K562 (cell line): ENCODE measurements around the gene PIMREG. TPM values are rescaled to one million over a fixed set of nuclear protein-coding genes. Genes with fewer than 3 reads are reported as not detected.

Source experiments
- ATF2 ChIP-seq: sonication (generic); formaldehyde crosslinking; IDR thresholded peaks from 2 replicates; pipeline ENCODE4 v1.8.1; 2022; ENCODE audit warnings: missing genetic modification reagents
- DNMT1 ChIP-seq: fragments of 450-650 bp; IDR thresholded peaks from 2 replicates; pipeline ENCODE4 v1.6.1; 2016; ENCODE audit warnings: antibody characterized with exemption, mild to moderate bottlenecking
- GABPA ChIP-seq: fragments of 200-800 bp; sonication (Bioruptor generic); conservative IDR thresholded peaks from 2 replicates; pipeline ENCODE4 v1.6.1; 2016; ENCODE audit warnings: low read depth, missing genetic modification characterization, missing compliant biosample characterization
- NR2C2 ChIP-seq, 2 experiments: fragments of 200-800 bp in 1 of 2; sonication (Bioruptor generic) in 1 of 2; sonication (generic) in 1 of 2; formaldehyde crosslinking in 1 of 2; IDR thresholded peaks; 2 replicates each; pipeline versions ENCODE4 v1.6.1 to v1.8.0; 2016 to 2022; ENCODE audit warnings: mild to moderate bottlenecking in 1 of 2, missing compliant biosample characterization in 1 of 2, missing genetic modification characterization in 1 of 2, missing genetic modification reagents in 1 of 2
- PBX2 ChIP-seq, 2 experiments: IDR thresholded peaks in 1 of 2; conservative IDR thresholded peaks in 1 of 2; 2 replicates each; pipeline ENCODE4 v1.6.1; 2016; ENCODE audit warnings: low read depth in 2 of 2, mild to moderate bottlenecking in 1 of 2, missing compliant biosample characterization in 1 of 2, missing genetic modification characterization in 1 of 2, moderate library complexity in 1 of 2
- STAT5A ChIP-seq: IDR thresholded peaks from 2 replicates; pipeline ENCODE4 v1.6.1; 2012; ENCODE audit warnings: low read length, inconsistent platforms, borderline replicate concordance
- ZBTB40 ChIP-seq, 2 experiments: fragments of 450-650 bp in 1 of 2; sonication (generic) in 1 of 2; formaldehyde crosslinking in 1 of 2; IDR thresholded peaks; 2 replicates each; pipeline versions ENCODE4 v1.7.1 to v1.9.0; 2016 to 2022; ENCODE audit warnings: inconsistent platforms in 1 of 2, mild to moderate bottlenecking in 1 of 2, missing genetic modification reagents in 1 of 2
- ZFP1 ChIP-seq: fragments of 450-650 bp; formaldehyde crosslinking; IDR thresholded peaks from 2 replicates; pipeline ENCODE4 v1.4.0; 2020; ENCODE audit warnings: mild to moderate bottlenecking, mixed read lengths
- polyA plus RNA-seq, 8 experiments: library from polyadenylated mRNA; depleted of rRNA in 4 of 8; stranded (reverse) in 5 of 8; unstranded in 3 of 8; fragments of >200 nt; fragmentation: Nextera tagmentation in 2 of 8; fragmentation: Illumina TruSeq in 1 of 8; extraction: Ambion mirVana in 2 of 8; extraction: Trizol in 1 of 8; gene quantifications; 2 replicates each; pipeline versions ENCODE4 v1.2.1 to v1.2.3, GENCODE V29; 2011 to 2014; ENCODE audit warnings: inconsistent platforms in 1 of 8, missing spikeins in 1 of 8
- total RNA-seq, 7 experiments: library from RNA; depleted of rRNA in 6 of 7; stranded (reverse); fragments of >200 nt in 6 of 7; fragmentation: Illumina TruSeq in 2 of 7; extraction: Trizol in 2 of 7; gene quantifications; 2 replicates each; pipeline versions ENCODE4 v1.2.1 to v1.2.3, GENCODE V29; 2011 to 2021; ENCODE audit warnings: low replicate concordance in 1 of 7

Gene PIMREG
- total and polyA plus RNA-seq, 9 of the 15 experiments (the other 6 are each of a cell fraction or from before 2014, with no cell fraction given): 1.1 to 16.7 (median 9.4) TPM

GRCh38 chr17:6460531-6461161 lies 16.4 kb downstream of the PIMREG start (continued):
- TF ChIP-seq DNMT1 (no peak), ATF2 (CRISPR knock-in tag) (no peak), ZBTB40 (IDR thresholded peaks at IDR 0.05) (peak; percentile 48), ZBTB40 (CRISPR knock-in tag; IDR thresholded peaks at IDR 0.05) (no peak), STAT5A (no peak), NR2C2 (CRISPR knock-in tag; IDR thresholded peaks at IDR 0.05) (peak; percentile 35; the same call in 1 of the 2 replicates), NR2C2 (tag; IDR thresholded peaks at IDR 0.05) (peak; percentile 82), ZFP1 (CRISPR knock-in tag) (no peak), GABPA (tag) (peak; percentile 56), PBX2 (CRISPR knock-in tag; IDR thresholded peaks at IDR 0.05; ENCODE audit: low read depth) (no peak), PBX2 (tag; conservative IDR thresholded peaks at IDR 0.05; ENCODE audit: low read depth) (0 out of 2 replicates have a peak, but pooled peaks have one; percentile 13)
